Esophagus muscularis mucosa (tissue), 3 donors: ENCODE data around the gene TIMM17B.
"Not testable (repeated sequence)": the region's sequence is repeated elsewhere in the genome, so short reads cannot be mapped to it uniquely, and the experiment has no call there.

Experiments
- CTCF ChIP-seq, 3 experiments: fragments of 200-600 bp in 2 of 3; fragments of 450-650 bp in 1 of 3; sonication (generic) in 2 of 3; IDR thresholded peaks; one replicate each; pipeline ENCODE4 v1.5.1; 2017 to 2019; ENCODE audit warnings: antibody characterized with exemption in 3 of 3, mild to moderate bottlenecking in 2 of 3, moderate library complexity in 1 of 3
- POLR2A ChIP-seq: fragments of 450-650 bp; IDR thresholded peaks from one replicate; pipeline ENCODE4 v1.6.1; 2017; ENCODE audit warnings: antibody characterized with exemption, moderate library complexity, mild to moderate bottlenecking, low read depth

- TF ChIP-seq CTCF (IDR thresholded peaks at IDR 0.05); POLR2A: not testable (repeated sequence)
Measured at GRCh38 chrX:48886586-48886985, 11.0 kb downstream of the TIMM17B start.
